HG03571 (cell line): ENCODE measurements around the gene UPK3BL2.
A peak's percentile ranks its signal among the peaks of the same experiment; 100 is the strongest.
"Not testable (repeated sequence)": the region's sequence is repeated elsewhere in the genome, so short reads cannot be mapped to it uniquely, and the experiment has no call there.

Experiments
- ATAC-seq: cut with Tn5 transposase; IDR thresholded peaks from one replicate; pipeline ENCODE4 v1.9.1; 2021; ENCODE audit not compliant: unreplicated experiment

The UPK3BL2 gene

GRCh38 chr7:102532127-102532526 is 11.4 kb downstream of the UPK3BL2 start:
- ATAC-seq: not testable (repeated sequence)

DNA sequence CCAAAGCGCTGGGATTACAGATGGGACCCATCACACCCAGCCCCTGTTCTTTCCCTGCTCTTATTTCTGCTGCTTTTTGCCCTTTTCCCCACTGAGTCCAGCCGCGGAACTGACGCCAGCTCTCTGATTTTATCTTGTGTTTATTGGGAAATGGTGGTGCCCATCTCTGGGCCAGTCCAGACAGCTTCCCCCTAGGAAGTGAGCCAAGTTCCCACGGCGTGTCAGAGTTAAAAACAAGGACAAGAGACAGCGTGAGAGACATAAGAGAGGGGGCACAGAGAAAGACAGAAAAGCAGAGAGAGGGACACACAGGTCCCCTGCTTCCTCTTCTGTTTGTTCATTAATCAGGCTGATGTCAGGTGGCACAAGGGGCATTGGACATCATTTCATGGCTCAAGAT is 11.9 kb downstream of the UPK3BL2 start:
- not testable (repeated sequence) for ATAC-seq

DNA sequence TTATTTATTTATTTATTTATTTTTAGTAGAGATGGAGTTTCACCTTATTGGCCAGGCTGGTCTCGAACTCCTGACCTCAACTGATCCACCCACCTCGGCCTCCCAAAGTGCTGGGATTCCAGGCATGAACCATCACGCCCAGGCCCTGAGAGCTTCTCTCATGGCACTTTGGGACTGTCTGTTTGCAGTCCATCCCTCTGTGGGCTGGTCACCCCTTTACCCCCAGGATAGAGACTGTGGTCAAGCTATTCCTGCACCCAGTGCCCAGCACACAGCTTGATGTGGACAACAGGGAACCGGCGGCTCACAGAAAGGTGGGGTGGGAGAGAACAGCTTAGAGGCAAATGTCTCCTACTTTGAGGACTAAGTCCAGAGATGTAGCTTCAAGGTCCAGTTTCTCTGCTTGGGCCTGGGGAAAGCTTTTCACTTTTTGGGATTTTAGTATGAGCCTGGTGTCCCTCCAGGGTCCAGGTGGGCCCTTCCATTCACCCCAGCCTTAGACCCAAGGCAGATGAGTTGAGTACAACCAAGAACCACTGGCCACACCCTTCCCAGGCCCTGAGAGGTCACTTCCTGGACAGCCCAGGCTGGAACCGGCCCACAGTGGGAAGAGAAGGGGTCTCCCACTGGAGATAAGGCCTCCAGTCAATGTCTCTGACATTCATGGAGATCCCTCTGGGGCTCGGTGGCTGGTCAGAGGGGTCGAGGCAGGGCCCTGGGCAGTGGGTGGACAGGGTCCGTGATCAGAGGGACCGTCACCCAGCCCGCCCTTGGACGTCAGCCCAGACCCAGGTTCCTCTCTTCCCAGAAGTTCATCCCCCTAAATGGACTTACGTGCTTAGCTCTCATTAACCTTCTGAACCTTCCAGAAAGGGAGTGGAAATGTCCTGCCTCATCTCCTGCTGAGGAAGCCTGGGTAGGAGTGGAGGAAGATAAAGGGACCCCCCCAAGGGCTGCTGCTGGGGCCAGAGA is 15.4 kb downstream of the UPK3BL2 start:
- ATAC-seq: not testable (repeated sequence)

DNA sequence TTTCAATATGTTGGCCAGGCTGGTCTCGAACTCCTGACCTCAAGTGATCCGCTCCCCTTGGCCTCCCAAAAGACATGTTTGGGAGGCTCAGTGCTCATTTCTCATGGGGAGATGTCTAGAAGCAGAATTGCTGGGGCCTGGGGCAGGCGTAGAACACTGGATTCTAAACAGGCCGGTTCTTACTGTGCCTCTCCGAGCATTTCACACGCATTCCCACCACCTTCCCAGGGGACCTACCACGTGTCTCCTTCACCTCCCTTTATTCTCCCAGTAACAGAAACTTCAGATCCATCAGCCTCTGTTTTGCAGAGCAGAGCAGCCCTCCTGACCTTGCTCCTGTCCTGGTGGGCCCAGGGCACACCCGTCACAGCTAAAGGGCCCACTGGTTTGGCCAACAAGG is 16.3 kb downstream of the UPK3BL2 start:
- ATAC-seq: not testable (repeated sequence)

GRCh38 chr7:102524803-102525202 is 18.7 kb downstream of the UPK3BL2 start:
- ATAC-seq: not testable (repeated sequence)

DNA sequence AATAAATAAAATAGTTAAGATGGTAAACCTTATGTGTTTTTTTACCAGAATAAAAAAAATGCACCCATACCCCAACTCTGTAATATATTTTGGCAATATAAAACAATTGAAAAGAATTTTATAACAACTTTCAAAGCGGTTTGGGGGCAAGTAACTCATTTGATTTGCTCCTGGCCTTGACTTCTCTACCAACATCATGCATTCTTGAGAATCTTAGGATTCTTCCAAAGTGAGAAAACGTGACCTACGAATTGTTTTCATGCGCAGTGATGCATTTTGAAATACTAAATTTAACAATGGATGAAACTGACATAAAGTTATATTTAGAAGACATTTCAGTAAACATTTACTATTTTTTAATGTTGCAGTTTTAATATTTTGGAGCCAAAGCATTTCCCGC is 22.7 kb downstream of the UPK3BL2 start:
- ATAC-seq: not testable (repeated sequence)

- peak; percentile 78 for ATAC-seq
Measured at GRCh38 chr7:102517550-102518147, 25.8 kb downstream of the UPK3BL2 start, which contains the start of gene RASA4B. TSS of gene RASA4B (minus strand) at chr7:102517777. CDS start at chr7:102517710, 67 bp downstream.

DNA sequence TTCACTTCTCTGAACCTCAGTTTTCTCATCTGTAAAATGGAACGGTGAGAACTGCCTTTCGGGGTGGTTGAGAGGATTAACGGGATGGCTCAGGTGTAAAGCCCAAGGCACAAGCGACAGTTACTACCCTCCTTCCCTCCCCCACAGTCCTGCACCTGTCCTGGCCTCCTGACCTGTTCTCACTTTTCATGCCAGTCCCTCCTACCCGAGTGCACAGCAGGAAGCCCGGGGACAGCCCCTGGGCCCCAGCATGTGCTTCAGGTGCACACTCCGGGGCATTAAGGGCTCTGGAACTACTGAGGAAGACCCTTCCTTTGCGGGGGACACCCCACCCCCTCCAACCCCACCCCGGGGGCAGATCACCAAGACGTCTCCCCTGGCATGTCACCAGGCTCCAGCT is 26.5 kb downstream of the UPK3BL2 start:
- ATAC-seq: not testable (repeated sequence)

DNA sequence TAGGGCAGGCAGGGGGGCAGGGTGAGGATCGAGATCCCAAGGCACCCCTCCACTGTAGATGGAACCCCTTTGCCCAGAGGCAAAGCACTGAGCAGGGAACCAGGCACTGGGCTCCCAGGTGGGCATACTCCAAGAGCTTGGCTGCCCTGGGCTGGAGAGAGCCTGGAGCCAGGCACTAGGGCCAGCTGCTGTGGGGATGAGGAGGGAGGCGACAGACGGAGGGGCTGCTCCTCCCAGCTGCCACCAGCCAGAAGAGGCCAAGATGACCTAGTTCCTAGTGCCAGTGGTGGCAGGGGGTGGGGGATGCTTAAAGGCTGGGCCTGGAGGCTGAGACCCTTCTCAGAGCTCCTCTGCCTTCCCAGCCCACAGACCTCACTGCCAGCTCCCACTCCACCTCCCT is 27.6 kb downstream of the UPK3BL2 start:
- ATAC-seq: not testable (repeated sequence)

DNA sequence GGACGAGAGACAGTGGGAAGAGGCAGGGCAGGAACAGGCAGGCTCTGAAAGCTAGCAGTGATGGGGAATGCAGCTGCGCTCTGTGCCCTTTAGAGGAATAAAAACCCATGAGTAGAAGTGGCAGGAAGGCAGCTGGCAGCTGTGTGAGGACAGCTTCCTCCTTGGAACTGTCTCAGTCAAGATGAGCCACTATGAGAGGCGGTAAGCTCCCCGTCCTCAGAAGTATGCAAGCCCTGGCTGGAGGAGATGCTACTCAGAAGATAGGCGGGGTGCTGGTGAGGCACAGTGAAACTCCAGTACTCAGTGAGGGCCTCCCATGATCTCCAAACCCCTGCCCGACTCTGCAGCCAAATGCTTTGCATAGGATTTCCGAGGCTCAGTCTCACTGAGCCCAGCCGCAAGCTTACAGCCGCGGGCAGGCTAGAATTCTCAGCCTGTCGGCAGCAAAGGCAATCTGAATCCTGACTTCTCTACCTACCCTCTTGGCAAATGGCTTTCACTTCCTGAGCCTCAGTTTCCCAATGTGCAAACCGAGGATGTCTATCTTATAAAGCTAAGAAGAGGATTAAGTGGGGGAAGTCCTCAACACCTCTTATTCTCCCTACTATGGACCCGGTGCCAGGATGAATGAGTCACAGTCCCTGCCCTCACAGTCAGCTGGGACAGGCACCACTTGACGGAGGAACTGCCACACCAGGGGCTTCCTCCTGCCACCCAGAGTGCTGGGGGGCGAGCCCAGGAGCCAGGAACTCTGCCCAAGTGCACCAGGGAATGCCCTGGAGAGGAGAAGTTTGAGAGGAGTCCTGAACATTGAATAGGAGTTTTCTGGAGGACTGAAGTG is 28.4 kb downstream of the UPK3BL2 start:
- peak; percentile 54 for ATAC-seq

DNA sequence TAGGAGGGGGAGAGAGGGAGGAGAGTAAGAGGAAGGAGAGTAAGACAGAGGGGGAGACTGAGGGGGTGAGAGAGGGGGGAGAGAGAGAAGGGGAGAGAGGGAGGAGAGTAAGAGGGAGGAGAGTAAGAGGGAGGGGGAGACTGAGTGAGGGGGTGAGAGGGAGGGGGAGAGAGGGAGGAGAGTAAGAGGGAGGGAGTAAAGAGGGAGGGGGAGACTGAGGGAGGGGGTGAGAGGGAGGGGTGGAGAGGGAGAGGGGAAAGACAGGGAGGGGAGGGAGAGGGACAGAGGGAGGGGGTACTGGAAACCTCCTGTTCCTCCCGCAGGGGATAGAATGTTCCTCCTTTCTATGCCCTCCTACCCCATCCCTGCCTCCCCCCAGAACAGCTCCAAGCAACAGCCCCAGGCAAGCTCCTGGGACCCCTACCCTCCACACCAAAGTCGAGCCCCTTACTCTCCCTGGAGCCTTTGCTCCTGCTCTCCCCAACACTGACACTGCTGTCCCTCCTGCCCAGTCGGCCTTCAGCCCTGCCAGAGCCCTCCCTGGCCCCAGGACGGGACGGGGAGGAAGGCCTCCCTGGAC is 30.8 kb downstream of the UPK3BL2 start:
- not testable (repeated sequence) for ATAC-seq

GRCh38 chr7:102511860-102512522 is 31.5 kb downstream of the UPK3BL2 start:
- ATAC-seq: not testable (repeated sequence)

GRCh38 chr7:102510575-102510974 is 32.9 kb downstream of the UPK3BL2 start:
- ATAC-seq: not testable (repeated sequence)

DNA sequence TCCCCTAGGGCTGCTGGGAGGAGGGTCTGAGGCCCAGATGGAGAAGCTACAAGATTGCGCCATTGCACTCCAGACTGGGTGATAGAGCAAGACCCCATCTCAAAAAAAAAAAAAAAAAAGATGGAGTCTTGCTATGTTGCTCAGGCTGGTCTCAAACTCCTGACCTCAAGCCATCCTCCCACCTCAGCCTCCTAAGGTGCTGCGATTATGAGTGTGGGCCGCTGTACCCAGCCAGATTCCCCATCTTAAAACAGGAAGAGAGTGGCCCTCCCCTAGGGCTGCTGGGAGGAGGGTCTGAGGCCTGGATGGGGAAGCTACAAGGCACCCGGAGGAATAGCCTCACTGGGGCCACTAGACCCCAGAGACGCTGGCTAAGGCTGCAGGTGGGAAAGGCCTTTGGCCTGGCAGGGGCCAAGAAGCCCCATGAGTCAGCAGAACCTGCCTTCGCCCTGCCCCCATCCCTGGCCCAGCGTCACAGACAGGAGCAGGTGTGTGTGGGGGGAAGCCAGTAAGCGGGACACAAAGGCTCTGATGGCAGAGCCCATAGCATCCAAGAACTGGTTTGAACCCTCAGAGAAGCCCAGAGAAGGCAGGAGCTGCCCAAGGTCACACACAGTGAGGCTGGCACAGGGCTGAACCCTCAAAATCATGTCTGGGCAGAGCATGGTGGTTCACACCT is 35.9 kb downstream of the UPK3BL2 start:
- ATAC-seq: not testable (repeated sequence)

DNA sequence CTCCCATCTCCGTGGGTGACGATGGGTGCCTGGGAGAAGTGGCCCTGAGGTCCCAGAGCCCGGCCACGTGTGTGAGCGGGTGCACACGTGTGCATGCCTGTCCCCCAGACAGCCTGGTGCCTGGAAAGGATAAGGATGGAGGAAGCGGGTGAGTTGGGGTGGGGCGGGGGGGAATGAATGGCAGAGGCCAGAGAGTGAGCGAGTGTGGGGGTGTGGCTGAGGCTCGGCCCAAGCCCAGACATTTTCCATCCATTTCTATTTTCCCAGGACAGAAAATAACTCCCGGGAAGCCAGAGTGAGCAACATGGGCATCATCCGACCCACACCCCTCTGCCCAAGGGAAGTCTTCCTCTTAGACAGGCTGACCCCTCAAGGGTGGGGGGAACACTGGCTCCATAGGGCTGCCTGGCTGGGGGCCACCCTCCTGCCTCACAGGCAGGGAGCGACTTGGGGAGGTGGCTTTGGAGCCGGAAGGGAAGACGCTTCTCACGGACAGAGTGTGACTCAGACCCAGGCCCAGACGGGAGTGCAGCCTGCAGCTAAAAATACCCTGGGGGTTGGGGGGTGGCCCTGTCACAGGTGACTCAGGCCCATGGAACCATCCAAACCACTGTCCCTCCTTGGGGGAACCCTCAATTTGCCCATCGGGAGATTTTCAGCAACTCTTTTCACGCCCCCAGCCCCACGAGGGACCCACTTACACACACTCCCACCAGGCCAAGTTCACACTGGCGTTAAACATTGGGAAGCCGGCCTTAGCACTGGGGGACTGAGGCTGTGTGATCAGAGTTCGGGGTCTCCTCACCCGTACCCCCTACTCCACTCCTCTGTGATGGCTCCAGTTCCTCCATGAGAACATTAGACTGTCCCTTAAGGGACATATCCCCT is 38.0 kb downstream of the UPK3BL2 start:
- not testable (repeated sequence) for ATAC-seq

- not testable (repeated sequence) for ATAC-seq
Measured at GRCh38 chr7:102503141-102503540, 40.4 kb downstream of the UPK3BL2 start.

DNA sequence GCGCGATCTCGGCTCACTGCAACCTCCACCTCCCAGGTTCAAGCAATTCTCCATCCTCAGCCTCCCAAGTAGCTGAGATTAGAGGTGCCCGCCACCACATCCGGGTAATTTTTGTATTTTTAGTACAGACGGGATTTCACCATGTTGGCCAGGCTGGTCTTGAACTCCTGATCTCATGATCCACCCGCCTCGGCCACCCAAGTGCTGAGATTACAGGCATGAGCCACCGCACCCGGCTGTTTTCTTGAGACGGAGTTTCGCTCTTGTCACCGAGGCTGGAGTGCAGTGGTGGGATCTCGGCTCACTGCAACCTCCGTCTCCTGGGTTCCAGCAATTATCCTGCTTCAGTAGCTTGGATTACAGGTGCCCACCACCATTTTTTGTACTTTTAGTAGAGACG is 45.2 kb downstream of the UPK3BL2 start:
- not testable (repeated sequence) for ATAC-seq

GRCh38 chr7:102497308-102497707 is 46.2 kb downstream of the UPK3BL2 start:
- not testable (repeated sequence) for ATAC-seq
